A549 (cell line): ENCODE measurements around the gene INPP4B. TPM values are rescaled to one million over a fixed set of nuclear protein-coding genes. Genes with fewer than 3 reads are reported as not detected.

ENCODE experiments used
- ATAC-seq, 2 experiments: fragments of 200-7000 bp in 1 of 2; fragments of >200 bp in 1 of 2; cut with Nextera tagmentation in 1 of 2; cut with Tn5 transposase in 1 of 2; 3 replicates each; pipeline versions ENCODE4 v1.8.0 to v1.9.1; 2018 to 2020; ENCODE audit warnings: mild to moderate bottlenecking in 1 of 2, moderate library complexity in 1 of 2
- CTCF ChIA-PET: fragments of 300-600 bp; sonication (Branson Sonifier 250); formaldehyde crosslinking; extraction: SDS; loops from one replicate; lab custom pipeline; 2021; ENCODE audit warnings: antibody characterized with exemption, inconsistent platforms; lab: Yijun Ruan, JAX
- POLR2A ChIA-PET: fragments of 350-600 bp; formaldehyde crosslinking; extraction: SDS; loops from one replicate; lab custom pipeline; 2021; ENCODE audit warnings: antibody characterized with exemption, inconsistent platforms; lab: Yijun Ruan, JAX
- DNase-seq, 2 experiments: peaks; one replicate each; pipeline versions ENCODE4 v3.0.0 to v3.0.0-alpha.2; 2011 to 2016; ENCODE audit warnings: low read depth in 1 of 2, low spot score in 1 of 2
- FAIRE-seq: peaks from 2 replicates; lab custom pipeline; 2011; peaks lifted over from hg19 to GRCh38; lab: Jason Lieb, UNC
- H3K27ac ChIP-seq, 2 experiments: fragments of >200 bp; sonication (Bioruptor Twin); formaldehyde crosslinking; 3 replicates each; pipeline ENCODE4 v1.5.1; 2016 to 2017
- H3K4me1 ChIP-seq: fragments of >200 bp; sonication (Bioruptor Twin); formaldehyde crosslinking; 3 replicates; pipeline ENCODE4 v1.6.1; 2016
- H3K4me2 ChIP-seq: fragments of >200 bp; sonication (Bioruptor Twin); formaldehyde crosslinking; 3 replicates; pipeline ENCODE4 v1.6.1; 2016
- H3K4me3 ChIP-seq: fragments of >200 bp; sonication (Bioruptor Twin); formaldehyde crosslinking; 3 replicates; pipeline ENCODE4 v1.5.1; 2016
- H3K9me3 ChIP-seq: fragments of >200 bp; sonication (Bioruptor Twin); formaldehyde crosslinking; 3 replicates; pipeline ENCODE4 v1.6.1; 2016
- BCL3 ChIP-seq: fragments of >200 bp; sonication (Bioruptor Twin); formaldehyde crosslinking; IDR thresholded peaks from 3 replicates; pipeline ENCODE4 v1.6.1; 2016
- BHLHE40 ChIP-seq: IDR thresholded peaks from 2 replicates; pipeline ENCODE4 v1.6.1; 2012; ENCODE audit warnings: low read depth, low read length, inconsistent platforms
- CBX8 ChIP-seq: fragments of 200-600 bp; sonication (generic); IDR thresholded peaks from 2 replicates; pipeline ENCODE4 v1.6.1; 2016
- CEBPB ChIP-seq, 2 experiments: fragments of >200 bp in 1 of 2; sonication (Bioruptor Twin) in 1 of 2; formaldehyde crosslinking in 1 of 2; IDR thresholded peaks; 2 replicates each; pipeline ENCODE4 v1.6.1; 2012 to 2016
- CHD2 ChIP-seq: fragments of 150-350 bp; IDR thresholded peaks from 2 replicates; pipeline ENCODE4 v1.6.1; 2014; ENCODE audit warnings: low read length; ENCODE audit not compliant: partially characterized antibody
- ELK1 ChIP-seq: fragments of 150-350 bp; IDR thresholded peaks from 2 replicates; pipeline ENCODE4 v1.6.1; 2014; ENCODE audit warnings: low read depth, mild to moderate bottlenecking, low read length
- FOXS1 ChIP-seq: fragments of 250-450 bp; sonication (Bioruptor Pico); IDR thresholded peaks from 2 replicates; pipeline ENCODE4 v1.5.0; 2020; ENCODE audit warnings: mild to moderate bottlenecking, moderate library complexity
- HOXA7 ChIP-seq: fragments of 250-450 bp; sonication (Bioruptor Pico); IDR thresholded peaks from 2 replicates; pipeline ENCODE4 v1.5.0; 2020; ENCODE audit warnings: mild to moderate bottlenecking, moderate library complexity
- KDM1A ChIP-seq: fragments of 200-600 bp; sonication (generic); IDR thresholded peaks from 2 replicates; pipeline ENCODE4 v1.6.1; 2016; ENCODE audit warnings: low read depth, mild to moderate bottlenecking
- MAZ ChIP-seq: fragments of 150-350 bp; IDR thresholded peaks from 2 replicates; pipeline ENCODE4 v1.6.1; 2014; ENCODE audit warnings: antibody characterized with exemption, low read depth, low read length, borderline replicate concordance
- PHF8 ChIP-seq: fragments of 200-600 bp; sonication (generic); IDR thresholded peaks from 2 replicates; pipeline ENCODE4 v1.6.1; 2016; ENCODE audit warnings: low read depth, mild to moderate bottlenecking, antibody characterized with exemption, moderate library complexity, borderline replicate concordance
- POLR2A ChIP-seq: IDR thresholded peaks from 2 replicates; pipeline ENCODE4 v1.6.1; 2012; ENCODE audit warnings: mild to moderate bottlenecking, low read length
- RCOR1 ChIP-seq: fragments of 150-350 bp; IDR thresholded peaks from 2 replicates; pipeline ENCODE4 v1.6.1; 2014; ENCODE audit warnings: antibody characterized with exemption, low read length, low read depth
- RNF2 ChIP-seq: fragments of 200-600 bp; sonication (generic); IDR thresholded peaks from 2 replicates; pipeline ENCODE4 v1.6.1; 2016; ENCODE audit warnings: low read depth, mild to moderate bottlenecking, antibody characterized with exemption, moderate library complexity, borderline replicate concordance
- TP53 ChIP-seq: fragments of 250-450 bp; sonication (Bioruptor Pico); IDR thresholded peaks from 2 replicates; pipeline ENCODE4 v1.5.0; 2021; ENCODE audit warnings: mild to moderate bottlenecking, moderate library complexity
- USF2 ChIP-seq: fragments of 450-650 bp; IDR thresholded peaks from 2 replicates; pipeline ENCODE4 v1.6.1; 2014; ENCODE audit warnings: antibody characterized with exemption
- ZC3H11A ChIP-seq: fragments of 450-650 bp; IDR thresholded peaks from 2 replicates; pipeline ENCODE4 v1.6.1; 2014; ENCODE audit warnings: antibody characterized with exemption, mild to moderate bottlenecking
- WGBS: methylation state at CpG from one replicate; pipeline ENCODE4 v1.1.6; 2017; ENCODE audit errors: missing lambda C conversion rate; 5-methylcytosine and 5-hydroxymethylcytosine counted together
- polyA plus RNA-seq, 4 experiments: library from polyadenylated mRNA; depleted of rRNA in 3 of 4; stranded (reverse); fragments of >200 nt; fragmentation: RNase III in 1 of 4; extraction: RNeasy Plus Mini Kit Qiagen cat#74134 plus additional on column Dnase treatment in 1 of 4; gene quantifications; 2 replicates in 3 of 4; 3 replicates in 1 of 4; pipeline ENCODE4 v1.2.3, GENCODE V29; 2011 to 2017
- TF ChIP-seq, protein P1 (sequence below): IDR thresholded peaks from 2 replicates; pipeline ENCODE4 v1.6.1; 2012; ENCODE audit warnings: low read depth, borderline replicate concordance
- TF ChIP-seq, protein P2 (sequence below): fragments of 200-600 bp; sonication (generic); IDR thresholded peaks from 2 replicates; pipeline ENCODE4 v1.6.1; 2016; ENCODE audit warnings: antibody characterized with exemption, mild to moderate bottlenecking, moderate library complexity
- TF ChIP-seq, protein P3 (sequence below): fragments of 250-450 bp; sonication (Bioruptor Pico); IDR thresholded peaks from 2 replicates; pipeline ENCODE4 v1.5.0; 2021; ENCODE audit warnings: mild to moderate bottlenecking, moderate library complexity, borderline replicate concordance

INPP4B gene
- polyA plus RNA-seq, 2 of the 4 experiments (the other 2 are of a cell fraction) = 7.2 to 14.9 TPM

- no peak overlapping the region for H3K4me3 ChIP-seq
- no peaks in the 10 kb centered on the region for H3K9me3 ChIP-seq
- TF ChIP-seq CEBPB (IDR thresholded peaks at IDR 0.05) (no peak), TP53 (CRISPR knock-in tag) (no peak), KDM1A (no peak), PHF8 (no peak), BCL3 (no peak), CBX8 (no peak), MAZ (no peak), BHLHE40 (no peak), RNF2 (no peak), FOXS1 (no peak), ZC3H11A (no peak), USF2 (no peak), RCOR1 (no peak), POLR2A (no peak)
- TF ChIP-seq, protein P1, sequence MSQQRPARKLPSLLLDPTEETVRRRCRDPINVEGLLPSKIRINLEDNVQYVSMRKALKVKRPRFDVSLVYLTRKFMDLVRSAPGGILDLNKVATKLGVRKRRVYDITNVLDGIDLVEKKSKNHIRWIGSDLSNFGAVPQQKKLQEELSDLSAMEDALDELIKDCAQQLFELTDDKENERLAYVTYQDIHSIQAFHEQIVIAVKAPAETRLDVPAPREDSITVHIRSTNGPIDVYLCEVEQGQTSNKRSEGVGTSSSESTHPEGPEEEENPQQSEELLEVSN = no peak
- TF ChIP-seq, protein P2, sequence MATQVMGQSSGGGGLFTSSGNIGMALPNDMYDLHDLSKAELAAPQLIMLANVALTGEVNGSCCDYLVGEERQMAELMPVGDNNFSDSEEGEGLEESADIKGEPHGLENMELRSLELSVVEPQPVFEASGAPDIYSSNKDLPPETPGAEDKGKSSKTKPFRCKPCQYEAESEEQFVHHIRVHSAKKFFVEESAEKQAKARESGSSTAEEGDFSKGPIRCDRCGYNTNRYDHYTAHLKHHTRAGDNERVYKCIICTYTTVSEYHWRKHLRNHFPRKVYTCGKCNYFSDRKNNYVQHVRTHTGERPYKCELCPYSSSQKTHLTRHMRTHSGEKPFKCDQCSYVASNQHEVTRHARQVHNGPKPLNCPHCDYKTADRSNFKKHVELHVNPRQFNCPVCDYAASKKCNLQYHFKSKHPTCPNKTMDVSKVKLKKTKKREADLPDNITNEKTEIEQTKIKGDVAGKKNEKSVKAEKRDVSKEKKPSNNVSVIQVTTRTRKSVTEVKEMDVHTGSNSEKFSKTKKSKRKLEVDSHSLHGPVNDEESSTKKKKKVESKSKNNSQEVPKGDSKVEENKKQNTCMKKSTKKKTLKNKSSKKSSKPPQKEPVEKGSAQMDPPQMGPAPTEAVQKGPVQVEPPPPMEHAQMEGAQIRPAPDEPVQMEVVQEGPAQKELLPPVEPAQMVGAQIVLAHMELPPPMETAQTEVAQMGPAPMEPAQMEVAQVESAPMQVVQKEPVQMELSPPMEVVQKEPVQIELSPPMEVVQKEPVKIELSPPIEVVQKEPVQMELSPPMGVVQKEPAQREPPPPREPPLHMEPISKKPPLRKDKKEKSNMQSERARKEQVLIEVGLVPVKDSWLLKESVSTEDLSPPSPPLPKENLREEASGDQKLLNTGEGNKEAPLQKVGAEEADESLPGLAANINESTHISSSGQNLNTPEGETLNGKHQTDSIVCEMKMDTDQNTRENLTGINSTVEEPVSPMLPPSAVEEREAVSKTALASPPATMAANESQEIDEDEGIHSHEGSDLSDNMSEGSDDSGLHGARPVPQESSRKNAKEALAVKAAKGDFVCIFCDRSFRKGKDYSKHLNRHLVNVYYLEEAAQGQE = no peak
- no peaks in the 10 kb centered on the region for H3K4me1 ChIP-seq
- ChIA-PET CTCF (interaction anchor here (1.1 kb wide), 1 partner anchor 9 kb away, joined by 4 read pairs; no protein-coding TSS in a partner anchor), POLR2A (no interaction called here)
- ATAC-seq = no peak
- H3K27ac ChIP-seq = no peak overlapping the region
- no peak for DNase-seq
- no peak for FAIRE-seq
- no peak overlapping the region for H3K4me2 ChIP-seq
- 82% methylated on average over 7 of the region's 7 CpGs for WGBS
Measured at GRCh38 chr4:142314686-142315085, 531.4 kb downstream of the INPP4B start.

- CTCF ChIA-PET = no interaction called here
Measured at GRCh38 chr4:142314247-142314646, 531.9 kb downstream of the INPP4B start.

More at GRCh38 chr4:142314247-142314646, 531.9 kb downstream of the INPP4B start:
- Histone ChIP-seq H3K4me3 (no peak overlapping the region), H3K27ac (no peak overlapping the region), H3K4me1 (no peaks in the 10 kb centered on the region), H3K4me2 (no peak overlapping the region), H3K9me3 (no peaks in the 10 kb centered on the region)
- FAIRE-seq = no peak
- POLR2A ChIA-PET = no interaction called here
- 91% methylated on average over 1 of the region's 1 CpG for WGBS
- ATAC-seq = no peak
- no peak for DNase-seq
- TF ChIP-seq FOXS1 = no peak
- TF ChIP-seq ELK1 = no peak
- no peak for TF ChIP-seq CHD2
- no peak for TF ChIP-seq HOXA7 (CRISPR knock-in tag)
- TF ChIP-seq, protein P3, sequence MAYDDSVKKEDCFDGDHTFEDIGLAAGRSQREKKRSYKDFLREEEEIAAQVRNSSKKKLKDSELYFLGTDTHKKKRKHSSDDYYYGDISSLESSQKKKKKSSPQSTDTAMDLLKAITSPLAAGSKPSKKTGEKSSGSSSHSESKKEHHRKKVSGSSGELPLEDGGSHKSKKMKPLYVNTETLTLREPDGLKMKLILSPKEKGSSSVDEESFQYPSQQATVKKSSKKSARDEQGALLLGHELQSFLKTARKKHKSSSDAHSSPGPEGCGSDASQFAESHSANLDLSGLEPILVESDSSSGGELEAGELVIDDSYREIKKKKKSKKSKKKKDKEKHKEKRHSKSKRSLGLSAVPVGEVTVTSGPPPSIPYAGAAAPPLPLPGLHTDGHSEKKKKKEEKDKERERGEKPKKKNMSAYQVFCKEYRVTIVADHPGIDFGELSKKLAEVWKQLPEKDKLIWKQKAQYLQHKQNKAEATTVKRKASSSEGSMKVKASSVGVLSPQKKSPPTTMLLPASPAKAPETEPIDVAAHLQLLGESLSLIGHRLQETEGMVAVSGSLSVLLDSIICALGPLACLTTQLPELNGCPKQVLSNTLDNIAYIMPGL (CRISPR knock-in tag) = no peak
- TF ChIP-seq RCOR1 = no peak
- no peak for TF ChIP-seq CBX8
- no peak for TF ChIP-seq MAZ
